WTC11 (cell line): ENCODE results near the gene GAS2L1. TPM values are rescaled to one million over a fixed set of nuclear protein-coding genes. Genes with fewer than 3 reads are reported as not detected.

ENCODE experiments used
- ATAC-seq: fragments of 200-7000 bp; cut with Tn5 transposase; 2 replicates; pipeline ENCODE4 v1.10.0; 2021; ENCODE audit warnings: mild to moderate bottlenecking, moderate library complexity
- CTCF ChIA-PET: fragments of 300-600 bp; sonication (Branson Sonifier 250); formaldehyde crosslinking; loops from one replicate; lab custom pipeline; 2021; ENCODE audit warnings: antibody characterized with exemption; lab: Charles Lee
- POLR2A ChIA-PET: fragments of 350-600 bp; sonication (Branson Sonifier 250); formaldehyde crosslinking; loops from one replicate; lab custom pipeline; 2021; ENCODE audit warnings: antibody characterized with exemption; lab: Charles Lee
- DNase-seq: peaks from one replicate; pipeline ENCODE4 v3.0.0; 2021; ENCODE audit warnings: low spot score
- H3K27ac Mint-ChIP-seq: 2 replicates; pipeline ENCODE4 v1.8.0; 2021; ENCODE audit warnings: mixed read lengths
- H3K27me3 Mint-ChIP-seq: 2 replicates; pipeline ENCODE4 v1.8.0; 2021; ENCODE audit warnings: low read depth, mild to moderate bottlenecking, moderate library complexity, mixed read lengths
- H3K36me3 Mint-ChIP-seq: 2 replicates; pipeline ENCODE4 v1.8.0; 2021; ENCODE audit warnings: mixed read lengths
- H3K4me1 Mint-ChIP-seq: 2 replicates; pipeline ENCODE4 v1.8.0; 2022; ENCODE audit warnings: mixed read lengths
- H3K4me3 Mint-ChIP-seq: 2 replicates; pipeline ENCODE4 v1.8.0; 2021; ENCODE audit warnings: mild to moderate bottlenecking, moderate library complexity, mixed read lengths
- H3K9me3 Mint-ChIP-seq: 2 replicates; pipeline ENCODE4 v1.8.0; 2021; ENCODE audit warnings: mixed read lengths
- ATF1 ChIP-seq: sonication (generic); formaldehyde crosslinking; IDR thresholded peaks from 2 replicates; pipeline ENCODE4 v1.8.1; 2023; ENCODE audit warnings: mild to moderate bottlenecking, moderate library complexity, missing genetic modification reagents
- CREB1 ChIP-seq: sonication (generic); formaldehyde crosslinking; IDR thresholded peaks from 2 replicates; pipeline ENCODE4 v1.8.0; 2023; ENCODE audit warnings: mild to moderate bottlenecking, missing genetic modification reagents
- CREM ChIP-seq: sonication (generic); formaldehyde crosslinking; IDR thresholded peaks from 2 replicates; pipeline ENCODE4 v1.8.1; 2022; ENCODE audit warnings: mild to moderate bottlenecking, missing genetic modification reagents, moderate library complexity
- ELF4 ChIP-seq: sonication (generic); formaldehyde crosslinking; IDR thresholded peaks from 2 replicates; pipeline ENCODE4 v1.8.1; 2022; ENCODE audit warnings: low read depth, mild to moderate bottlenecking, moderate library complexity, missing genetic modification reagents
- ETV6 ChIP-seq: sonication (generic); formaldehyde crosslinking; IDR thresholded peaks from 2 replicates; pipeline ENCODE4 v1.8.1; 2022; ENCODE audit warnings: mild to moderate bottlenecking, missing genetic modification reagents
- GABPB1 ChIP-seq: sonication (generic); formaldehyde crosslinking; IDR thresholded peaks from 2 replicates; pipeline ENCODE4 v1.8.1; 2023; ENCODE audit warnings: mild to moderate bottlenecking, missing genetic modification reagents
- IRF2 ChIP-seq: sonication (generic); formaldehyde crosslinking; IDR thresholded peaks from 2 replicates; pipeline ENCODE4 v1.8.0; 2022; ENCODE audit warnings: low read depth, missing genetic modification reagents, borderline replicate concordance
- MXD4 ChIP-seq: fragments of 250-450 bp; sonication (Bioruptor Pico); IDR thresholded peaks from 2 replicates; pipeline ENCODE4 v1.8.0; 2021; ENCODE audit warnings: mild to moderate bottlenecking, moderate library complexity, borderline replicate concordance
- NR1H2 ChIP-seq: sonication (generic); formaldehyde crosslinking; IDR thresholded peaks from 2 replicates; pipeline ENCODE4 v1.9.0; 2021; ENCODE audit warnings: mild to moderate bottlenecking, moderate library complexity, missing genetic modification reagents
- NR3C1 ChIP-seq: sonication (generic); formaldehyde crosslinking; conservative IDR thresholded peaks from 2 replicates; pipeline ENCODE4 v1.8.1; 2023; ENCODE audit warnings: low read depth, mild to moderate bottlenecking, missing genetic modification reagents
- TP53 ChIP-seq: sonication (generic); formaldehyde crosslinking; IDR thresholded peaks from 2 replicates; pipeline ENCODE4 v1.8.1; 2023; ENCODE audit warnings: mild to moderate bottlenecking, missing genetic modification reagents
- ZBTB21 ChIP-seq: sonication (generic); formaldehyde crosslinking; IDR thresholded peaks from 2 replicates; pipeline ENCODE4 v1.8.1; 2023; ENCODE audit warnings: mild to moderate bottlenecking, missing genetic modification reagents, borderline replicate concordance
- ZNF138 ChIP-seq: sonication (generic); formaldehyde crosslinking; conservative IDR thresholded peaks from 2 replicates; pipeline ENCODE4 v1.8.1; 2022; ENCODE audit warnings: mild to moderate bottlenecking, moderate library complexity, missing genetic modification reagents
- ZNF232 ChIP-seq: sonication (generic); formaldehyde crosslinking; IDR thresholded peaks from 2 replicates; pipeline ENCODE4 v1.8.0; 2022; ENCODE audit warnings: mild to moderate bottlenecking, missing genetic modification reagents
- ZNF263 ChIP-seq: sonication (generic); formaldehyde crosslinking; IDR thresholded peaks from 2 replicates; pipeline ENCODE4 v1.8.1; 2022; ENCODE audit warnings: low read depth, mild to moderate bottlenecking, moderate library complexity, missing genetic modification reagents
- ZNF423 ChIP-seq: fragments of 250-450 bp; sonication (Bioruptor Pico); IDR thresholded peaks from 2 replicates; pipeline ENCODE4 v2.1.2; 2022; ENCODE audit warnings: mild to moderate bottlenecking, moderate library complexity
- total RNA-seq: library from RNA; stranded (reverse); gene quantifications from 3 replicates; pipeline ENCODE4 v1.2.3, GENCODE V29; 2021
- TF ChIP-seq, protein P1 (sequence below): sonication (generic); formaldehyde crosslinking; IDR thresholded peaks from 2 replicates; pipeline ENCODE4 v1.8.1; 2023; ENCODE audit warnings: mild to moderate bottlenecking, missing genetic modification reagents, moderate library complexity
- TF ChIP-seq, protein P2 (sequence below): sonication (generic); formaldehyde crosslinking; IDR thresholded peaks from 2 replicates; pipeline ENCODE4 v1.8.1; 2022; ENCODE audit warnings: low read depth, missing genetic modification reagents, borderline replicate concordance
- TF ChIP-seq, protein P3 (sequence below): sonication (generic); formaldehyde crosslinking; IDR thresholded peaks from 2 replicates; pipeline ENCODE4 v1.8.1; 2022; ENCODE audit warnings: low read depth, mild to moderate bottlenecking, moderate library complexity, missing genetic modification reagents, borderline replicate concordance
- TF ChIP-seq, protein P4 (sequence below): sonication (generic); formaldehyde crosslinking; IDR thresholded peaks from 2 replicates; pipeline ENCODE4 v1.8.1; 2023; ENCODE audit warnings: mild to moderate bottlenecking, missing genetic modification reagents
- TF ChIP-seq, protein P5 (sequence below): sonication (generic); formaldehyde crosslinking; IDR thresholded peaks from 2 replicates; pipeline ENCODE4 v1.8.1; 2023; ENCODE audit warnings: mild to moderate bottlenecking, missing genetic modification reagents, moderate library complexity

GAS2L1 gene
- total RNA-seq, 1 experiment from 2014 or later = 19.9 TPM

DNA sequence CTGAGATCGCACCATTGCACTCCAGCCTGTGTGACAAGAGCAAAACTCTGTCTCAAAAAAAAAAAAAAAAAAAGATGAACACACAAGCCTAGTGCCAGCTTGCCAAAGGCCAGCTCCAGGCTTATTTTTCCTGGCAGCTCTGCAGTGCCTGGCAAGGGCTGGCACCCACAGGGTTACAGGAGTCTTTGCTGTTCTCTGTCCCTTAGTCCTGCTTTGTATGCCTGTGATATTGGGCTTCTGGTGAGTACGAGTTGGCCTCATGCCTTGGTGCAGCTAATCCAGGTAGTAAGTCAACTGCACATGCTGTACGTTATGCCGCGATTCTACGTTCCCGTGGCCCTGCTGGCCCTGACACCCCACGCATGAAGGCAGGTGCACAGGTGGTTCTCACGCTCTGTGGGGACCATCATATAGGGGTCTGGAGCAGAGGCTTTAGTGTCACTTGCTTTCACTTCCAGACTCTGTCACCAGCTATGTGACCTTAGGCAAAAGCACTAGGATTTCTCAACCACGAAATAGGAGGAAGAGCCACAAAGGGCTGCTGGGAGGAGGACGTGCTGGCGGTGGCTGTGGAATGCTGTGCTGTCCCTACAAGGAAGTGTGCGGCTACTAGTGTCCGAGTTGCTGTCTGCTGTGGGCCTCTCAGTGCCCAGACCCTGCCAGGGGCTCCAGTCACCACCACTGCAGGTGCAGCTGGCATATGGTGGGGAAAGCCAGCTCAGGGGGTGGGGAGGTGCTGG lies 30.5 kb downstream of the GAS2L1 start:
- DNase-seq (no peak), ATAC-seq (no peak)
- H3K4me1 Mint-ChIP-seq = no peaks in the 10 kb centered on the region
- H3K9me3 Mint-ChIP-seq = no peaks in the 10 kb centered on the region
- H3K4me3 Mint-ChIP-seq = no peak overlapping the region
- POLR2A ChIA-PET = interaction anchor here (0.6 kb wide), 1 partner anchor 41 kb away, joined by 3 read pairs; no protein-coding TSS in a partner anchor
- no peak overlapping the region for H3K27ac Mint-ChIP-seq
- no peaks in the 10 kb centered on the region for H3K27me3 Mint-ChIP-seq
- no peak for TF ChIP-seq ZNF423 (CRISPR knock-in tag)
- no peak for TF ChIP-seq TP53 (CRISPR knock-in tag)
- TF ChIP-seq NR3C1 (CRISPR knock-in tag) = no peak
- TF ChIP-seq IRF2 (CRISPR knock-in tag) = no peak
- no peak for TF ChIP-seq ETV6 (CRISPR knock-in tag)
- no peak for TF ChIP-seq GABPB1 (CRISPR knock-in tag)
- TF ChIP-seq, protein P1, sequence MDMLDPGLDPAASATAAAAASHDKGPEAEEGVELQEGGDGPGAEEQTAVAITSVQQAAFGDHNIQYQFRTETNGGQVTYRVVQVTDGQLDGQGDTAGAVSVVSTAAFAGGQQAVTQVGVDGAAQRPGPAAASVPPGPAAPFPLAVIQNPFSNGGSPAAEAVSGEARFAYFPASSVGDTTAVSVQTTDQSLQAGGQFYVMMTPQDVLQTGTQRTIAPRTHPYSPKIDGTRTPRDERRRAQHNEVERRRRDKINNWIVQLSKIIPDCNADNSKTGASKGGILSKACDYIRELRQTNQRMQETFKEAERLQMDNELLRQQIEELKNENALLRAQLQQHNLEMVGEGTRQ (CRISPR knock-in tag) = no peak
- no peak for TF ChIP-seq ZNF138 (CRISPR knock-in tag)
- no peak for TF ChIP-seq ATF1 (CRISPR knock-in tag)
- H3K36me3 Mint-ChIP-seq = peaks cover 39% of the 10 kb centered on the region; the same call in 1 of the 2 replicates
- CTCF ChIA-PET = interaction anchor here (0.6 to 1.0 kb wide), 2 partner anchors 9 to 56 kb away, joined by 3 read pairs; no protein-coding TSS in a partner anchor

DNA sequence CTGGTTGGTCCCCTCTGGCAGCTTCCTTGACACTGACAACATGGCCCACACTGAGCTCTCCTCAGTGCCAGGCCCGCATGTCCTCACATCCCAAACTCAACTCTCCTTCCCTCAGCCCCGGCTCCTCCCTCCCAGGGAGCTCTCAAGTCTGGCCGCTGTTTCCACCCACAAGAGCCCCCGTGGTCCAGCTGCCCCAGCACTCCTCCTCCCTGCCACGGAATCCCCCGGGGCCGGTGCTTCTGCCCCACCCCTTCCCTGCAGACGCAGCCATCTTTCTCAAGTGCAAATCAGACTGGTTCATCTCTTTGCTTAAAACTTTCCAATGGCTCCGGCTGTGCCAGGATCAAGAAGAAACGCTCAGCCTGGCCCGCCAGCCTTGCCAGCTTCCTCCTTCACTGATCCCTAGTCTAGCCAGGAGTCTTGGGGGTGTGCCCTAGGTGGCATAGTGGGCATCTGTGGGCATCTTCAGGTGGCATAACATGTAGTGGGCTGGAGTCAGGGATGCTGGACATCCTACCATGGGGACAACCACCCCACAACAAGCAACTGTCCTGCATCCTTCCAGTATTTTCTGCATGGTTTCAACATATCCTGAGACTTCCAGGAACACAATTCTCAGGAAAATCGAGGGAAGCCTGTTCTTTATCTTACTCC lies 31.3 kb downstream of the GAS2L1 start:
- no peak overlapping the region for H3K27ac Mint-ChIP-seq

More for the DNA sequence above, 31.3 kb downstream of the GAS2L1 start:
- Mint-ChIP-seq H3K27me3 (no peaks in the 10 kb centered on the region), H3K4me1 (no peaks in the 10 kb centered on the region), H3K36me3 (peaks cover 43% of the 10 kb centered on the region)
- ATAC-seq = no peak
- CTCF ChIA-PET = interaction anchor here (0.6 kb wide), 1 partner anchor 57 kb away, joined by 3 read pairs; no protein-coding TSS in a partner anchor
- TF ChIP-seq MXD4 (CRISPR knock-in tag) (no peak), ZNF263 (CRISPR knock-in tag) (no peak), NR1H2 (no peak), ZBTB21 (CRISPR knock-in tag) (no peak), CREB1 (CRISPR knock-in tag) (no peak), ELF4 (CRISPR knock-in tag) (no peak), CREM (CRISPR knock-in tag) (no peak), ZNF232 (CRISPR knock-in tag) (no peak)
- TF ChIP-seq, protein P2, sequence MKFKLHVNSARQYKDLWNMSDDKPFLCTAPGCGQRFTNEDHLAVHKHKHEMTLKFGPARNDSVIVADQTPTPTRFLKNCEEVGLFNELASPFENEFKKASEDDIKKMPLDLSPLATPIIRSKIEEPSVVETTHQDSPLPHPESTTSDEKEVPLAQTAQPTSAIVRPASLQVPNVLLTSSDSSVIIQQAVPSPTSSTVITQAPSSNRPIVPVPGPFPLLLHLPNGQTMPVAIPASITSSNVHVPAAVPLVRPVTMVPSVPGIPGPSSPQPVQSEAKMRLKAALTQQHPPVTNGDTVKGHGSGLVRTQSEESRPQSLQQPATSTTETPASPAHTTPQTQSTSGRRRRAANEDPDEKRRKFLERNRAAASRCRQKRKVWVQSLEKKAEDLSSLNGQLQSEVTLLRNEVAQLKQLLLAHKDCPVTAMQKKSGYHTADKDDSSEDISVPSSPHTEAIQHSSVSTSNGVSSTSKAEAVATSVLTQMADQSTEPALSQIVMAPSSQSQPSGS (CRISPR knock-in tag) = no peak
- TF ChIP-seq, protein P3, sequence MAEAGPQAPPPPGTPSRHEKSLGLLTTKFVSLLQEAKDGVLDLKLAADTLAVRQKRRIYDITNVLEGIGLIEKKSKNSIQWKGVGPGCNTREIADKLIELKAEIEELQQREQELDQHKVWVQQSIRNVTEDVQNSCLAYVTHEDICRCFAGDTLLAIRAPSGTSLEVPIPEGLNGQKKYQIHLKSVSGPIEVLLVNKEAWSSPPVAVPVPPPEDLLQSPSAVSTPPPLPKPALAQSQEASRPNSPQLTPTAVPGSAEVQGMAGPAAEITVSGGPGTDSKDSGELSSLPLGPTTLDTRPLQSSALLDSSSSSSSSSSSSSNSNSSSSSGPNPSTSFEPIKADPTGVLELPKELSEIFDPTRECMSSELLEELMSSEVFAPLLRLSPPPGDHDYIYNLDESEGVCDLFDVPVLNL (CRISPR knock-in tag) = no peak
- TF ChIP-seq, protein P4, sequence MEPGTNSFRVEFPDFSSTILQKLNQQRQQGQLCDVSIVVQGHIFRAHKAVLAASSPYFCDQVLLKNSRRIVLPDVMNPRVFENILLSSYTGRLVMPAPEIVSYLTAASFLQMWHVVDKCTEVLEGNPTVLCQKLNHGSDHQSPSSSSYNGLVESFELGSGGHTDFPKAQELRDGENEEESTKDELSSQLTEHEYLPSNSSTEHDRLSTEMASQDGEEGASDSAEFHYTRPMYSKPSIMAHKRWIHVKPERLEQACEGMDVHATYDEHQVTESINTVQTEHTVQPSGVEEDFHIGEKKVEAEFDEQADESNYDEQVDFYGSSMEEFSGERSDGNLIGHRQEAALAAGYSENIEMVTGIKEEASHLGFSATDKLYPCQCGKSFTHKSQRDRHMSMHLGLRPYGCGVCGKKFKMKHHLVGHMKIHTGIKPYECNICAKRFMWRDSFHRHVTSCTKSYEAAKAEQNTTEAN (CRISPR knock-in tag) = no peak
- TF ChIP-seq, protein P5, sequence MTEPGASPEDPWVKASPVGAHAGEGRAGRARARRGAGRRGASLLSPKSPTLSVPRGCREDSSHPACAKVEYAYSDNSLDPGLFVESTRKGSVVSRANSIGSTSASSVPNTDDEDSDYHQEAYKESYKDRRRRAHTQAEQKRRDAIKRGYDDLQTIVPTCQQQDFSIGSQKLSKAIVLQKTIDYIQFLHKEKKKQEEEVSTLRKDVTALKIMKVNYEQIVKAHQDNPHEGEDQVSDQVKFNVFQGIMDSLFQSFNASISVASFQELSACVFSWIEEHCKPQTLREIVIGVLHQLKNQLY (CRISPR knock-in tag) = no peak
- TF ChIP-seq, all 79 proteins: peak for 0
- DNase-seq = no peak
- Mint-ChIP-seq H3K9me3 (no peaks in the 10 kb centered on the region), H3K4me3 (no peak overlapping the region)
- POLR2A ChIA-PET = no interaction called here
